ENCODE measurements around the gene SFXN5. TPM values are rescaled to one million over a fixed set of nuclear protein-coding genes. Genes with fewer than 3 reads are reported as not detected.

Gene SFXN5
- total RNA-seq, 3 donors from 2014 or later (not counting 1 experiment from before 2014, with no cell fraction given), result 15.3 to 22.3 (median 19.8) TPM

DNA sequence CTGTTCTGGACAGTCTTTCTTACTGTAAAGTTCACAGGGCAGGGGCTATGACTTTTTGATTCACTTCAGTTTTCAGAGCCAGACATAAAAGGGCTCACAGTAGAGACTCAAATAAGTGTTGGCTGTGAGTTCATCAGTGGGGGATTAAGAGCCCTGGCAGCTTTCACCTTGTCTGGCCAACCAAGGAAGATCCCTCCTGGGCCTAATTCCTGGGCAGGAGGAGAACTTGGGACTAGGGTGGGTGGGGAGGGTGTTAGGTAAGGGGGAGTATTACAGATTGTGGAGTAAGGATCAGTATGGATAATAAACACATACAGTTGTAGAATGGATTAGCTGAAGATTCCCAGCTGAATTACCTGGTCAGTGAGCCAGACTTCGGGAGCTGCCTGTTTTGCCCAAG lies 904 bp upstream of the SFXN5 start:
- Histone ChIP-seq H3K27ac (ENCODE audit: low read length) (no peak overlapping the region), H3K9me3 (ENCODE audit: control insufficient read depth, insufficient read depth, low read length) (no peaks in the 10 kb centered on the region), H3K27me3 (ENCODE audit: control insufficient read depth, insufficient read depth, low read length) (no peaks in the 10 kb centered on the region), H3K36me3 (ENCODE audit: control insufficient read depth, insufficient read depth, low read length) (no peaks in the 10 kb centered on the region), H3K4me3 (ENCODE audit: low read length) (peak overlapping the region; percentile 98), H3K4me1 (ENCODE audit: control insufficient read depth, insufficient read depth, low read length) (peaks cover 16% of the 10 kb centered on the region)
- Mint-ChIP-seq H3K4me1 (peaks cover 31 to 40% of the 10 kb centered on the region in 2 donors), H3K27me3 (ENCODE audit: low read depth in 2 of 2) (peaks cover 0 to 8% of the 10 kb centered on the region in 2 donors), H3K36me3 (no peaks in the 10 kb centered on the region), H3K27ac (peak overlapping the region; percentile 91 to 92), H3K9me3 (no peaks in the 10 kb centered on the region), H3K4me3 (peak overlapping the region; percentile 93)
- intact Hi-C loops (cut with micrococcal nuclease), result loop anchor here (5.0 kb wide), 1 partner anchor 105 kb away; no protein-coding TSS in a partner anchor
- WGBS (ENCODE audit: insufficient coverage), result 94% methylated on average over 1 of the region's 1 CpG
- TF ChIP-seq, protein P1, sequence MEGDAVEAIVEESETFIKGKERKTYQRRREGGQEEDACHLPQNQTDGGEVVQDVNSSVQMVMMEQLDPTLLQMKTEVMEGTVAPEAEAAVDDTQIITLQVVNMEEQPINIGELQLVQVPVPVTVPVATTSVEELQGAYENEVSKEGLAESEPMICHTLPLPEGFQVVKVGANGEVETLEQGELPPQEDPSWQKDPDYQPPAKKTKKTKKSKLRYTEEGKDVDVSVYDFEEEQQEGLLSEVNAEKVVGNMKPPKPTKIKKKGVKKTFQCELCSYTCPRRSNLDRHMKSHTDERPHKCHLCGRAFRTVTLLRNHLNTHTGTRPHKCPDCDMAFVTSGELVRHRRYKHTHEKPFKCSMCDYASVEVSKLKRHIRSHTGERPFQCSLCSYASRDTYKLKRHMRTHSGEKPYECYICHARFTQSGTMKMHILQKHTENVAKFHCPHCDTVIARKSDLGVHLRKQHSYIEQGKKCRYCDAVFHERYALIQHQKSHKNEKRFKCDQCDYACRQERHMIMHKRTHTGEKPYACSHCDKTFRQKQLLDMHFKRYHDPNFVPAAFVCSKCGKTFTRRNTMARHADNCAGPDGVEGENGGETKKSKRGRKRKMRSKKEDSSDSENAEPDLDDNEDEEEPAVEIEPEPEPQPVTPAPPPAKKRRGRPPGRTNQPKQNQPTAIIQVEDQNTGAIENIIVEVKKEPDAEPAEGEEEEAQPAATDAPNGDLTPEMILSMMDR (IDR thresholded peaks at IDR 0.05), result no peak
- ATAC-seq, result no peak
- DNase-seq, result no peak

DNA sequence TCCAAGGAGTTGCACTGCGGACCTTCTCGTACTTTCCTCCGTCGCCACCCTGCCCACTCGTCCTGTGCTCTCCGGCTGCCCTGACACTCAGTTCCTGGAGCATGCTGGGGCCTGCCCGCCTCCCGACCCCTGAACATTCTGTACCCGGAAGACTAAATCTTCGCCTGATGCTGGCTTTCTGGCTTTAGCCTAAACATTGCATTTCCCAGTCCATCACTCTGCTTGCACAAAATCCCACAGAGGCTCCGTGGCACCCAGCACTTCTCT lies 550 bp upstream of the SFXN5 start:
- DNase-seq, result peak in 1 of 2 donors; percentile 40
- H3K36me3 ChIP-seq (ENCODE audit: control insufficient read depth, insufficient read depth, low read length), result no peaks in the 10 kb centered on the region
- 30% methylated on average over 11 of the region's 11 CpGs for WGBS (ENCODE audit: insufficient coverage)
- no peaks in the 10 kb centered on the region for H3K36me3 Mint-ChIP-seq
- H3K4me3 ChIP-seq (ENCODE audit: low read length), result peak overlapping the region; percentile 98
- H3K9me3 ChIP-seq (ENCODE audit: control insufficient read depth, insufficient read depth, low read length), result no peaks in the 10 kb centered on the region
- intact Hi-C loops (cut with micrococcal nuclease), result loop anchor here (5.0 kb wide), 1 partner anchor 105 kb away; no protein-coding TSS in a partner anchor
- peak in 1 of 3 donors; percentile 3 for ATAC-seq
- H3K27ac Mint-ChIP-seq, result peak overlapping the region; percentile 91 to 92
- H3K27me3 Mint-ChIP-seq (ENCODE audit: low read depth in 2 of 2), result peaks cover 0 to 5% of the 10 kb centered on the region in 2 donors
- peak overlapping the region; percentile 95 for H3K27ac ChIP-seq (ENCODE audit: low read length)
- H3K4me1 Mint-ChIP-seq, result peaks cover 33 to 40% of the 10 kb centered on the region in 2 donors
- peak overlapping the region; percentile 93 for H3K4me3 Mint-ChIP-seq
- H3K4me1 ChIP-seq (ENCODE audit: control insufficient read depth, insufficient read depth, low read length), result peaks cover 16% of the 10 kb centered on the region
- H3K9me3 Mint-ChIP-seq, result no peaks in the 10 kb centered on the region
- no peaks in the 10 kb centered on the region for H3K27me3 ChIP-seq (ENCODE audit: control insufficient read depth, insufficient read depth, low read length)
- TF ChIP-seq, protein P1 (IDR thresholded peaks at IDR 0.05), result no peak

GRCh38 chr2:73070643-73071359 lies 711 bp downstream of the SFXN5 start:
- no peaks in the 10 kb centered on the region for H3K9me3 Mint-ChIP-seq
- H3K4me1 Mint-ChIP-seq, result peaks cover 41 to 45% of the 10 kb centered on the region in 2 donors
- DNase-seq (no peak), ATAC-seq (peak; percentile 1 to 9 (median 3))
- H3K27ac Mint-ChIP-seq, result peak overlapping the region; percentile 91 to 92
- Histone ChIP-seq H3K4me1 (ENCODE audit: control insufficient read depth, insufficient read depth, low read length) (peaks cover 16% of the 10 kb centered on the region), H3K9me3 (ENCODE audit: control insufficient read depth, insufficient read depth, low read length) (no peaks in the 10 kb centered on the region), H3K27ac (ENCODE audit: low read length) (peak overlapping the region; percentile 95), H3K36me3 (ENCODE audit: control insufficient read depth, insufficient read depth, low read length) (no peaks in the 10 kb centered on the region), H3K4me3 (ENCODE audit: low read length) (peak overlapping the region; percentile 98), H3K27me3 (ENCODE audit: control insufficient read depth, insufficient read depth, low read length) (no peaks in the 10 kb centered on the region)
- TF ChIP-seq, protein P1 (IDR thresholded peaks at IDR 0.05), result no peak
- intact Hi-C loops (cut with micrococcal nuclease), result loop anchor here (1.0 to 5.0 kb wide), 3 partner anchors 42 to 164 kb away; partner anchors contain the start of genes CCT7 and RAB11FIP5
- H3K36me3 Mint-ChIP-seq, result no peaks in the 10 kb centered on the region
- WGBS (ENCODE audit: insufficient coverage), result under 1% methylated on average over 83 of the region's 83 CpGs
- no peaks in the 10 kb centered on the region for H3K27me3 Mint-ChIP-seq (ENCODE audit: low read depth in 2 of 2)
- H3K4me3 Mint-ChIP-seq, result peak overlapping the region; percentile 93
